ENCODE results near the gene CNOT6.
"Not testable (repeated sequence)": the region's sequence is repeated elsewhere in the genome, so short reads cannot be mapped to it uniquely, and the experiment has no call there.

Gene CNOT6

GRCh38 chr5:180471866-180472265, 22.3 kb upstream of the CNOT6 start:
- no peak for DNase-seq

- no peak for DNase-seq
These were observed 21.9 kb upstream of the CNOT6 start for GRCh38 chr5:180472269-180472668.

GRCh38 chr5:180473386-180473785, 20.8 kb upstream of the CNOT6 start:
- DNase-seq: not testable (repeated sequence)

GRCh38 chr5:180474569-180474968, 19.6 kb upstream of the CNOT6 start:
- DNase-seq: no peak

- DNase-seq: not testable (repeated sequence)
These were observed 18.1 kb upstream of the CNOT6 start for GRCh38 chr5:180475969-180476524.

- DNase-seq: no peak
These were observed 9.4 kb upstream of the CNOT6 start for GRCh38 chr5:180484813-180485212.

- no peak for DNase-seq
These were observed 7.5 kb upstream of the CNOT6 start for GRCh38 chr5:180486636-180487149.

GRCh38 chr5:180487556-180487955, 6.6 kb upstream of the CNOT6 start:
- no peak for DNase-seq

- no peak for DNase-seq
These were observed 2.7 kb upstream of the CNOT6 start for GRCh38 chr5:180491496-180491895.

- no peak for DNase-seq
These were observed 1.8 kb upstream of the CNOT6 start for GRCh38 chr5:180492226-180492903.

- DNase-seq: no peak
These were observed 467 bp downstream of the CNOT6 start for GRCh38 chr5:180494510-180495181.

- DNase-seq: no peak
These were observed 1.1 kb downstream of the CNOT6 start for GRCh38 chr5:180495292-180495691.

- no peak for DNase-seq
These were observed 2.0 kb downstream of the CNOT6 start for GRCh38 chr5:180495991-180496741.

GRCh38 chr5:180496806-180497205, 2.6 kb downstream of the CNOT6 start:
- not testable (repeated sequence) for DNase-seq

GRCh38 chr5:180497865-180498264, 3.7 kb downstream of the CNOT6 start:
- DNase-seq: not testable (repeated sequence)

- DNase-seq: no peak
These were observed 4.2 kb downstream of the CNOT6 start for GRCh38 chr5:180498378-180498777.

- DNase-seq: no peak
These were observed 5.5 kb downstream of the CNOT6 start for GRCh38 chr5:180499684-180500083.

GRCh38 chr5:180500300-180500699, 6.1 kb downstream of the CNOT6 start:
- not testable (repeated sequence) for DNase-seq

- no peak for DNase-seq
These were observed 13.5 kb downstream of the CNOT6 start for GRCh38 chr5:180507661-180508060.

- no peak for DNase-seq
These were observed 21.1 kb downstream of the CNOT6 start for GRCh38 chr5:180515294-180515693.

- not testable (repeated sequence) for DNase-seq
These were observed 21.8 kb downstream of the CNOT6 start for GRCh38 chr5:180515974-180516373.

GRCh38 chr5:180516440-180516839, 22.3 kb downstream of the CNOT6 start:
- DNase-seq: no peak

GRCh38 chr5:180519098-180519497, 24.9 kb downstream of the CNOT6 start:
- DNase-seq: no peak

Data from CD4-positive, alpha-beta T cell treated with Interleukin-15 for 1 hour (primary cell).